GM12873 (cell line): Measurements from ENCODE around the gene GUCD1.

Experiments used
- TF ChIP-seq, protein P1 (sequence below): IDR thresholded peaks from 2 replicates; pipeline ENCODE4 v1.5.1; 2012; ENCODE audit warnings: low read depth, mild to moderate bottlenecking, moderate library complexity, low read length, control low read depth; ENCODE audit not compliant: insufficient read depth; ENCODE audit errors: missing control alignments

GUCD1 gene

DNA sequence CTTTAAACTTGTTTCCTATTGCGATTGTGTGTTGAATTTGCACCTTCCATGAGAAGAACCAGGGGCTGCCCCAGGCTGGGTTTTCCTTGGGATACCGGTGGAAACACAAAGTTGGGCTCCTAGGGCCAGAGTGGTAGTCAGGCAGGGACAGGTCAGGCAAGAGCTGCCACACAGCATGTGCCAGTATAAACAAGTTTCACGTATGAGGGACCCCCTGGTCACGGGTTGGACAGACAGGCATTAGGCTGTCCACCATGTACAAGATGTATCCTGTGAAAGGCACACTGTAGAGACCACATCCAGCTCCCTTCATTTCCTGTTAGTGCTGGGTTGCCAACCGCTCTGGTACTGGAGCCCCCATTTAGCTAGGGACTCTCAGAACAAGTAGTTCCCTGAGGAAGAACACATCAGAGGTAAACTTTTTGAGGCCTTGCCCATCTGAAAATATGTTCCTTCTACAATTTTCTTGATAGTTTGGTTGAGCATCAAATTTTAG lies 51.0 kb downstream of the GUCD1 start:
- TF ChIP-seq, protein P1, sequence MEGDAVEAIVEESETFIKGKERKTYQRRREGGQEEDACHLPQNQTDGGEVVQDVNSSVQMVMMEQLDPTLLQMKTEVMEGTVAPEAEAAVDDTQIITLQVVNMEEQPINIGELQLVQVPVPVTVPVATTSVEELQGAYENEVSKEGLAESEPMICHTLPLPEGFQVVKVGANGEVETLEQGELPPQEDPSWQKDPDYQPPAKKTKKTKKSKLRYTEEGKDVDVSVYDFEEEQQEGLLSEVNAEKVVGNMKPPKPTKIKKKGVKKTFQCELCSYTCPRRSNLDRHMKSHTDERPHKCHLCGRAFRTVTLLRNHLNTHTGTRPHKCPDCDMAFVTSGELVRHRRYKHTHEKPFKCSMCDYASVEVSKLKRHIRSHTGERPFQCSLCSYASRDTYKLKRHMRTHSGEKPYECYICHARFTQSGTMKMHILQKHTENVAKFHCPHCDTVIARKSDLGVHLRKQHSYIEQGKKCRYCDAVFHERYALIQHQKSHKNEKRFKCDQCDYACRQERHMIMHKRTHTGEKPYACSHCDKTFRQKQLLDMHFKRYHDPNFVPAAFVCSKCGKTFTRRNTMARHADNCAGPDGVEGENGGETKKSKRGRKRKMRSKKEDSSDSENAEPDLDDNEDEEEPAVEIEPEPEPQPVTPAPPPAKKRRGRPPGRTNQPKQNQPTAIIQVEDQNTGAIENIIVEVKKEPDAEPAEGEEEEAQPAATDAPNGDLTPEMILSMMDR = no peak

DNA sequence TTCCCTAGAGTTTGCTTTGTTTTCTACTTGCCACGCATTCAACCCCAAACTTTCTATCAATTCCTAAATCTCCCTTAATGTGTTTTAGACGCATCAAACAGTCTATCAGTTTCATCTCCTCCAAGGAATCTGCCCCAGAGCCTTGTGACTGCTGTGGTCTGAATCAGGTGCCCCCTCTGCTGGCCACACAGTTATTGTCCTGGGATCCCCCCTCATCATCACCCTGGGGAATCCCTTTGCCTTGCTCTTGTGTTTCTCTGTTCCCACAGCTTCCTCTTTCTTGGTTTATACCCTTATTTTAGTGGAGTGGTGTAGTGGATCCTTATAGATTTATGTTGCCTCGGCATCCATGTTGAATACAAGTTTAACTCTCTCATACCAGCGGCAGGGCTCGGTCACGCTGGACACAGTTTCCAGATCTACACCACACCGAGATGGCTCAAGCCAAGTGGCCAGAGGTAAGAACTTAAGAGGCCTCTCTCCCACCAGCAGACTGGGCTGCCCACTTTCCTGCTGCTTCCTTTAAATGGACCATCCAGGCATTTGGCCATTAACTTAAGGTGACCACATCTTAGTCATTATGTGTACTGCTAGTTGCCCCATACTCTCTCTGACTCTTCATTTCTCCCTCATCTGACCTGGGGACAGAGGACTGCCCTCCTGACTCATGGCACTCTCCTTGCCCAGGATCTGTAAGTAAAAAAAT lies 51.6 kb downstream of the GUCD1 start:
- TF ChIP-seq, protein P1 = peak; percentile 82

DNA sequence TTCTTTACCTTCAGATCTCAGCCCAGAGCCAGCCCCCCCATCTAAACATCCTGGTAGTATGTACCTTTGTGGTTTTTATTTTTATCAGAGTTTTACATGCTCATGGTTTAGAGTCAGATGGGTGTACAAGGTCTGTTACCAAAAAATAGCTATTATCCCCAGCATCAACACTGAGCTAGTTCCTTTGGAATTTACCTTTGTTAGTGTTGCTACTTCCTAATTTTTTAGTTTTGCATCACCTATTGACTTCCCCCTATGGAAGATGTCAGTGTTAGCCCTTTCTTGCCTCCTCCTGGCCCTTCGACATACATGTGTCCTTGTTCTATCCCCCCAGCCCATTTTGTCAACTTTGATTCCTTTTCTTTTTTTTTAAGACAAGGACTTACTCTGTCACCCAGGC lies 52.4 kb downstream of the GUCD1 start:
- TF ChIP-seq, protein P1 = no peak

DNA sequence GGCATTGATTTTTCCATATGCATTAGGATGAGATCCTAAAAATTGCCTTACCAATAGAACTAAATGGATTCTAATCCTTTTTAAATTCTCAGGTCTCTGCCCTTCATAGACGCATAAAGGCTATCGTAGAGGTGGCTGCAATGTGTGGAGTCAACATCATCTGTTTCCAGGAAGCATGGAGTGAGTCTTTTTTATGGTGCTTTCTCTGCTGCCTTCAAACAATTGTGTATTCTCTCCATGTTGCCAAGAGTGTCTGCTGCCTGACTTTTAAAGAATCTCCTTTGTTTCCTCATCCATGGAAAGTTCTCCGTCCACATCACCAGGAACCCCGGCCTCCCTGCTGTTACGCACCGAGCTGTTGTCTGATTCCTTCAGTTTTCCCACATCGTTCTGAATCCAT lies 52.9 kb downstream of the GUCD1 start:
- TF ChIP-seq, protein P1 = no peak

DNA sequence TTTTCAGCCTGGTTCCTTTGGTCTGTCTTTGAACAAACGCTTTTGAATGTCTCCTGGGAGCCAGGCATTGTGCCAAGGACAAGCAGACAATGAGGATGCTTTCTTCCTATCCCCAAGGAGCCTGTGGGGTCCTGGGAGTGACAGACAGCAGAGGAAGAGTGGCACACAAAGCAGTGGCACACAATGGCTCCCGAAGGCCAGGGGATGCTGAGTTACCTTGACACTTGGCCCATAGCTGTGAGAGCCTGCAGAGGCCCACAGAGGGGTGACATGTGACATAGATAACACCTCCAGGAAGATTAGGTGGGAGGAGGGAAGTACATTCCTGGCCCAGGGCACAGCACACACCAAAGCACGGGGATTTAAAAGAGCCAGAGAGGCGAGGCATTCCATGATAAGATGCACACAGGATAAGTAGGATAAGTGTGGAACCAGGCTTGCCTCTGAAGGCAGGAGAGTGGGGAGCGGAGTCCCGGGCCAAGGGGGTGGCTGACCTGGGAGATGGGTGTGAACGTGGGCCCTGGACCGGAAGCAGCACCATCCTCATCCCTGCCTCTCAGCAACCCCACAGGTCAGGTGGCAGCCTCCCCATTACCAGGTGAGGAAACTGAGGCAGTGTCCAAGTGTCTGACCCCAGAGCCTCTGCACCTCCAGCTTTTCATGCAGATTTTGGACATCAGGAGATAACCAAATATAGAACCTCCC lies 53.5 kb downstream of the GUCD1 start:
- TF ChIP-seq, protein P1 = no peak

DNA sequence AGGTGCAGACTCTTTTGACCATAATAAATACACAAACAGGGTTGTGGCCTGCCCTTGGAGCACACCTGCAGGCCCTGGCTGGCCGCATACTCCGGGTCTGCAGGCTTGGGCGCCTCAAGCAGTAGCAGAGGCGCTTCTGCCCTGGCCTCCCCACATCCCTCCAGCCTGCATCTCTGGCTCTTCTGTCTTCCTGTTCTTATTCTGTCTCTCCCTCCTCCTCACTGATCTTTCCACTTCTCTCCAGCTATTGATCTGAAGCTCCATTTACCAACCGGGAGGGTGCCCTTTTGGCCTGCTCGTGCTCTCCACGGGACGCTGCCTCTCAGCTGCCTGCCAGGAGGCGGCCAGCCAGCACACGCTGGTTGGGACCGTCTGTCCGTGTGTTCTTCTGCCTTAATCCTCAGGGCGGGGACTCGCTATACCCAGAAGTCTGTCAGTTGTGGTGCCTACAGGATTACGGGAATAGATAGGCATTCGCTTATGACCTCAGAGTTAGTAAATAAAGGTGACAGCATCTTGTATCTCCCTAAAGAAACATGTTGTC lies 54.6 kb downstream of the GUCD1 start:
- TF ChIP-seq, protein P1 = no peak

DNA sequence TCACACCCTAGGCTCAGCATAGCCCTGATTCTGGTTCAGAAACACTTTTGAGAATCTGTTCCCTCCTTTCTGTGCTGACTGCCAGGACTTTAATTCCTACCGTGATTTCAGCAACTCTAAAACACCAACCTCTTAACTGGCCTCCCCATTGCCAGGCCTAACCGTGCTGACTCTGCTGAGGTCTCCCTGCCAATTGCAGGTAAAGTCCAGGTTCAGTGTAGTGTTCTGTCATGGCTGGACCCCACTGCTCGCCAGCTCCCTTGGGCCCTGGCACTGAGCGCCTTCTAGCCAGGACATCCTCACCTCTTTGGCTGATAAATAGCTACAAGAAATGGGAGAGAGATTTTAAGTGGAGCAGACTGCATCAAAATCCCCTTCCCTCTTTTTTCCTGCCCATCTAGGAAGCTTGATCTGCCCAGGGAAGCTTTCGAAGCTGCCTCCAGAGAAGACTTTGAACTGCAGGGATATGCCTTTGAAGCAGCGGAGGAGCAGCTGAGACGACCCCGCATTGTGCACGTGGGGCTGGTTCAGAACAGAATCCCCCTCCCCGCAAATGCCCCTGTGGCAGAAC lies 55.1 kb downstream of the GUCD1 start:
- TF ChIP-seq, protein P1 = no peak
